Ramos (cell line): ENCODE data around the gene HEBP2.

Experiments used
- in situ Hi-C: fragments of 300-500 bp; cut with MboI; formaldehyde crosslinking; loops from one replicate; pipeline ENCODE4 v1.14.3; 2022; ENCODE audit warnings: low sequenced_read_pairs; ENCODE audit not compliant: unreplicated experiment

Gene HEBP2

DNA sequence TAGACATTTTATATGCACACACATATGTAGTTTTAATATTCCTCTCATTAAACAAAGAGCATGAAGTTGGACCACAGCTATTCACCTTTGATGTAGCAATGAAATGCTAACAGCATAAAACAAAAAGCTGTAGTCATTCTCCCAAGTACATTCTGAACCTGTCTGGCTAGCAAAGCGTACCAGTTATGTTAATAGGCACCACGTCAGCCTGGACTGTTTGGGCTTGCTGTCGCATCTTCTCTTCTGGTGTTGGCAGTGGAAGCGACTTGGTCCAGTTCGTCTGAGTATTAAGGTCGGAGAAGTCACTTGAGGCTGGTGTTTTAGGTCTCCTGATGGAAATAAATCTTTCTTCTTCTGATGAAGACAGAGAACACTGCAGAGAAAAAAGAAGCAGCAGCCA lies 42.8 kb downstream of the HEBP2 start:
- in situ Hi-C loops, result no loop called here

DNA sequence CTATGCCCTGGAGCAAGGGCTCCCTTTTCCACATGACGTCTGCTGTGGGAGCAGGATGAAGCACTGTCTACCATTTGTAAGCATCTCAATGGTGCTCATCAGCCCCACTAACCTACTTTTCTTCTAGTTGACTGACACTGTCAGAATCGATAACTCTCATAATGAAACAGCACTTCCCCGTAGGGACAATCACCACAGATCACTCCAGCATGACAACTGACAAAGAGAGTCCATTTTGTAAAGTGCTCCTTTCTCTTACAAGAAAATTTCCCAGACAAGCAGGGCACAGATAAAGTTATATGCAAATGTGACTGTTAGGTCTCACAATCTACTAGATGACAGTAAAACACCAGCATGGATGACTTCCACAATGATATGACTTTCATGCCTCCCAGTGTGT lies 46.4 kb downstream of the HEBP2 start:
- in situ Hi-C loops, result no loop called here

DNA sequence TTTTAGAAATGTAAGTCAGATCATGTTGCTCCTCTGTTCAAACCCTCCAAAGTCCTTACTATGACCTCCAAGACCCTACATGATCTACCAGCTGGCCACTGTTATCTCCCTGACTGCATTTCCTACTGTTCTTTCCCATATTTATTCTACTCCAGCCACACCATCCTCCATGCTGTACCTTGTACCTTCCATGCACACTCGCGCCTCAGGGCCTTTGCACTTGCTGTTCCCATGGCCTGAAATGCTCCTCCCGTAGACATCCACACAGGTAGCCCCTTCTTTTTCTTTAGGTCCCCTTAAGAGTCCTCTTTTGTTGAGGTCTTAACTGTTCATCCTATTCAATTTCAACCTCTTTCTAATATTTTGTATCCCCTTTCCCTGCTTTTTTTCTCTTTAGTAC lies 47.0 kb downstream of the HEBP2 start:
- in situ Hi-C loops, result no loop called here

DNA sequence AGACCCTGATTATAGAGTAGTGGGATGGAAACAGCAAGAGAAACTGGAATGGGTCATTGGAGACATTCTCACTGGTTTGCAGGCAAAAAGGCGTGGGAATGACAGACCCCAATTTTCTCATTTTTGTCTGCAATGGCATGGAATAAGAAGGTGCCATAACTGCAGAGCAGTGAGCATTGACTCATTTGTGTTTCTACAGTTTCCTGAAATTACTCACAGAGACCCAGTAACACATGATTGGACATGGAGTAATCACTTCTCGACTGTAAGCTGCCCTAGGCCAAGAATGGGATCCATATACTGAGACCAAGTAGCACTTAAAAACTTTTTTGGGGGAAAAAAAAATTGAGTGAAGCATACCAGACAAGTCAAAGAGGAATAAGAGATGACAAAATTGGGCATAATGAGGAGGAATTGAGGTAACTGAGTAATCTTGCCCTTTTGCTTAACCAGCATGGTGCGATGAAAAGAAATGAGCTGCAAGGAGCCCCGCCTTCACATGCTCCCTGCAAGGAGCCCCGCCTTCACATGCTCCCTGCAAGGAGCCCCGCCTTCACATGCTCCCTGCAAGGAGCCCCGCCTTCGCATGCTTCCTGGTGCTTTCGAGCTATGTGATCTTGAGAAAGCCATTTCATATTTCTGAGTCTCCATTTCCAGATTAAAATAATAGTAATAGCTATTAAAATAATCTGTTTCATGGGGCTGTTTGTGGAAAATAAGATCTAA lies 51.1 kb downstream of the HEBP2 start:
- in situ Hi-C loops, result no loop called here

DNA sequence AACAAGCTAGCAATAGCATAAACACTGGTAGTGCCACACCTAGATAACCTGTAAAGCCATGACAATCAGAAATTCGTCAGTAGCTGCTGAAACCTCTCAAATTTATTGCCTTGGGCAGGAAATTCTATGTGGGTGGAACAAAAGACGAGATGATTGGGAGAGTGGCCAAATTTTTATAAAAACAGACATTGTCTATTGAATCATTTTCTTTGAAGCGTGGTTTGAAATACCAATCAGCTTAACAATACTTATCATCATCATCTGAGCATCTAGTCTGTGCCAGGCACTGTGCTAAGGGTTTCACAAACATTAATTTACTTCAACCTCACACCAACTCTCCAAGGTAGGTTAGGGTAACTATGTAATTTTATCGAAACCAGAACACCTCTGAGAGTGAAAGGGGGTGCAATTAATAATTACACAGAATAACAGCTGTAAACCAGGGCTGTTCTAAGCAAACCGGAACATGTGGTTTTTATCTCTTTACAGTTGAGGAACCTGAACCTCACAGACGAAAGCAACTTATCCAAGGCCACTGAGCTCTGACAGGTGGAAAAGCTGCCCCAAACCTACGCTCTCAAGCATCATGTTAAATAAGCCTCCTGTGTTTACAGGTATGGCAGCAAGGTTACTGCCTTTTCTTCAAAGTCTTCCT lies 51.9 kb downstream of the HEBP2 start:
- in situ Hi-C loops, result no loop called here

DNA sequence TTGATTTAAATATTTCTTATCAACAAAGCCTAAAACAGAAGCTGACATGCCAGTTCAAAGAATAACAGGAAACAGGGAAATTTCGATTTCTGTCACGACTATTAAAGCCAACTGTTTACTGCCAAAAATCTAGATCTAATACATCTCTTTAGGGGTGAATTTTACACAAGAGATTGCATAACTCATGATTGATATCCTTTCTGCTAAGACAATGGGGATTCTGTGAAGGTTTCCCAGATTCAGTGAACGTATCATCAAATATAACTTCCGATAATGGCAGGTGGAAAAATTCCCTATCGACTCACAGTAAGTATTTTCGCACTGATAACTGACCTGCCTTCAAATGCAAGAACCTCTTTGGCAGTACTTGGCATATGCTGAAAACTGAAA lies 52.4 kb downstream of the HEBP2 start:
- in situ Hi-C loops, result no loop called here

DNA sequence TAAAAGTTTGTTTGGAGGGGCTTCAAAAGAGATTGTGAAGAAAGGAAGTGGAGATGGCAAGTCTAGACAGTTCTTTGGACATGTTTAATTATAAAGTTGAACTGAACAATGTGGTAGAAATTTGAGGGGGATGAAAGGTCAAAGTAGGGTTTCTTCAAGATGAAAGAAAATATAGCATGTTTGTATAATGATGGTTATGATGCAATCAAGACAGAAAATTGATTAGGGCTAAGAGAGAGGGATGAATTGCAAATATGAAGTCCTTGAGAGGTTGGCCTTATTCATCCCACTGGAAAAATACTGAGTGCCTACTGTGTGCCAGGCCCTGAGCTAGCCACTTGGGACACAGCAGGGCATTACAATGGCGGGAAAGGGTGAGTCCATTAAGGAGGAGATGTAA lies 57.6 kb downstream of the HEBP2 start:
- in situ Hi-C loops, result no loop called here

DNA sequence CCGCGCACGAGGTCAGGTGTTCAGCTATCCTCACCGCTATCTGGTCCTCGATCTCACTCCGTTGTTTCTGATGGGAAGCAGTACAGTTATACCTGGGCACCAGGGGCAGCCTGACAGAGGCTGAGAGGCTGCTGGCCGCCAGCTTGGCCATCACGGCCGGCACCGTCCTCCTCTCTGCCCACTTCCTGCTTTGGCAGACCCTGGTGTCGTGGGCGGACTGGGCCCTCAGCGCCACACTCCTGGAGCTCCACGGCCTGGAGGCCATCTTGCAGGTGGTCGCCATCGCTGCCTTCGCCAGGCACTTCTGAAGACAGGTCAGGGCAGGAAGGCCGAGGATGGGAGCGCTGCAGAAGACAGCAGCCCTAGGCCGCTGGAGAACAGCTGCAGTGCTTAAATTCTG lies 60.1 kb downstream of the HEBP2 start:
- in situ Hi-C loops, result no loop called here

DNA sequence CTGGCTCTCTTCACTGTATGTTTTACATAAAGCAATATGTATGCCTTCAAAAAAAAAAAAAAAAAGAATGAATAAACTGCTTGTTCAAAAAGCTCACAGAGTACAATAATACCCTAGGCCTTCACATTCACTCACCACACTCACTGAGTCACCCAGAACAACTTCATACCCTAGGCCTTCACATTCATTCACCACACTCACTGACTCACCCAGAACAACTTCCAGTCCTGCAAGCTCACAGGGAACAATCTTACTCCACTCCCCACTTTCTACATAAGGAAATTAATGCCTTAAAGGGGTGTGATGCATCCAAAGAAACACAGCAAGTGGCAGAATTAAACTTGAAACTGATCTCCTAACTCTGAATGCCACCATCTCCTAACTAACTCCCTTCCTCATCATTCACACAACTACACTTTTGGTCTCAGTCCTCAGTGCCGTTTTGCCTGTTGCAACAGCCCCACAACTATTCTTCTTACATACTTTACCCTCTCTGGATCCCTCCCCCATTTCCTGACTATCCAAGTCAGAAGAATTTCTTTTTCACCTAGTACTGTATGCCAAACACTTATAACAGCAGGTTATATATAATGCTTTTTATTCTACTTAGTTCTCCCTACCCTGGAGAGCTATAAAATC lies 61.1 kb downstream of the HEBP2 start:
- in situ Hi-C loops, result no loop called here

DNA sequence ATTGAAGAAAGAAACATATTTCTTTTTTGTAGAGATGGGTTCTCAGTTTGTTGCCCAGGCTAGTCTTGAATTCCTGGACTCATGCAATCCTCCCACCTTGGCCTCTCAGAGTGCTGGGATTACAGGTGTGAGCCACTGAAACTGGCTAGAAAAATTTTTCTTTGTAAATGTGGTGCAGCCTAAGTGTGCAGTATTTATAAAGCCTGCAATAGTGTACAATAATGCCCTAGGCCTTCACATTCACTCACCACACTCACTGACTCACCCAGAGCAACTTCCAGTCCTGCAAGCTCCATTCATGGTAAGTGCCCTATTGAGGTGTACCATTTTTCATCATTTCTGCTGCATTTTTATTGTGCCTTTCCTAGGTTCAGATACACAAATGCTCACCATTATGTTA lies 63.9 kb downstream of the HEBP2 start:
- in situ Hi-C loops, result no loop called here

DNA sequence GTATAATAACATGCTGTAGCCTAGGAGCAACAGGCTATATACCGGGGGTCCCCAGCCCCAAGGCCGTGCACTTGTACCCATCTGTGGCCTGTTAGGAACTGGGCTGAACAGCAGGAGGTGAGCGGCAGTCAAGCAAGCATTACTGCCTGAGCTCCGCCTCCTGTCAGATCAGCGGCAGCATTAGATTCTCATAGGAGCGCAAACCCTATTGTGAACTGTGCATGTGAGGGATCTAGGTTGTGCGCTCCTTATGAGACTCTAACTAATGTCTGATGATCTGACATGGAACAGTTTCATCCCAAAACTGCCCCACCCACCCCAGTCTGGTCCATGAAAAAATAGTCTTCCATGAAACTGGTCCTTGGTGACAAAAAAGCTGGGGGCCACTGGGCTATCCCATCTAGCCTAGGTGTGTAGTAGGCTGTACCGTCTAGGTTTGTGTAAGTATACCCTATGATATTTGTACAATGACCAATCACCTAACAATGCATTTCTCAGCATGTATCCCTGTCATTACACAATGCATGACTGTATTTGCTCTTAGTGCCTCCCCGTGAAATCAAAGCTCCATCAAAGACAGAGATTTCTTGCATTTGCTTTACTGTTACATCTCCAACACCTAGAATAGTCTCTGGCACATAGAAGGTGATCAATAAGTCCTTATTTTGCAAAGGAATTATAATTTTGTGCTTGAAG lies 64.4 kb downstream of the HEBP2 start:
- in situ Hi-C loops, result no loop called here
